Immature natural killer cell (primary cell): Measurements from ENCODE around the gene KIF14. TPM values are rescaled to one million over a fixed set of nuclear protein-coding genes. Genes with fewer than 3 reads are reported as not detected.

Experiments
- DNase-seq, 3 donors: peaks; one replicate each; pipeline ENCODE4 v3.0.0; 2022; ENCODE audit warnings: mixed read lengths in 1 of 3
- H3K27ac Mint-ChIP-seq, 6 donors: one replicate each; pipeline ENCODE4 v1.8.0; 2020; ENCODE audit warnings: mixed read lengths in 6 of 6, mild to moderate bottlenecking in 5 of 6, inconsistent platforms in 4 of 6, moderate library complexity in 3 of 6
- H3K27me3 Mint-ChIP-seq, 3 donors: one replicate each; pipeline ENCODE4 v1.8.0; 2020 to 2021; ENCODE audit warnings: low read depth in 3 of 3, mild to moderate bottlenecking in 3 of 3, mixed read lengths in 3 of 3, moderate library complexity in 3 of 3, inconsistent platforms in 1 of 3
- H3K36me3 Mint-ChIP-seq, 3 donors: one replicate each; pipeline ENCODE4 v1.8.0; 2020; ENCODE audit warnings: mixed read lengths in 3 of 3, inconsistent platforms in 2 of 3, mild to moderate bottlenecking in 2 of 3
- H3K4me1 Mint-ChIP-seq, 2 donors: one replicate each; pipeline ENCODE4 v1.8.0; 2020; ENCODE audit warnings: inconsistent platforms in 2 of 2, mild to moderate bottlenecking in 2 of 2, mixed read lengths in 2 of 2, moderate library complexity in 1 of 2
- H3K4me3 Mint-ChIP-seq, 5 donors: one replicate each; pipeline ENCODE4 v1.8.0; 2020; ENCODE audit warnings: mild to moderate bottlenecking in 5 of 5, mixed read lengths in 5 of 5, inconsistent platforms in 3 of 5, moderate library complexity in 3 of 5
- H3K9me3 Mint-ChIP-seq, 6 donors: one replicate each; pipeline ENCODE4 v1.8.0; 2020; ENCODE audit warnings: mild to moderate bottlenecking in 6 of 6, mixed read lengths in 6 of 6, inconsistent platforms in 4 of 6, moderate library complexity in 3 of 6
- polyA plus RNA-seq, 3 donors: library from polyadenylated mRNA; unstranded; fragments of 300-500 nt; fragmentation: Illumina TruSeq; gene quantifications; one replicate each; pipeline ENCODE4 v1.2.3, GENCODE V29; 2021

Gene KIF14, protein sequence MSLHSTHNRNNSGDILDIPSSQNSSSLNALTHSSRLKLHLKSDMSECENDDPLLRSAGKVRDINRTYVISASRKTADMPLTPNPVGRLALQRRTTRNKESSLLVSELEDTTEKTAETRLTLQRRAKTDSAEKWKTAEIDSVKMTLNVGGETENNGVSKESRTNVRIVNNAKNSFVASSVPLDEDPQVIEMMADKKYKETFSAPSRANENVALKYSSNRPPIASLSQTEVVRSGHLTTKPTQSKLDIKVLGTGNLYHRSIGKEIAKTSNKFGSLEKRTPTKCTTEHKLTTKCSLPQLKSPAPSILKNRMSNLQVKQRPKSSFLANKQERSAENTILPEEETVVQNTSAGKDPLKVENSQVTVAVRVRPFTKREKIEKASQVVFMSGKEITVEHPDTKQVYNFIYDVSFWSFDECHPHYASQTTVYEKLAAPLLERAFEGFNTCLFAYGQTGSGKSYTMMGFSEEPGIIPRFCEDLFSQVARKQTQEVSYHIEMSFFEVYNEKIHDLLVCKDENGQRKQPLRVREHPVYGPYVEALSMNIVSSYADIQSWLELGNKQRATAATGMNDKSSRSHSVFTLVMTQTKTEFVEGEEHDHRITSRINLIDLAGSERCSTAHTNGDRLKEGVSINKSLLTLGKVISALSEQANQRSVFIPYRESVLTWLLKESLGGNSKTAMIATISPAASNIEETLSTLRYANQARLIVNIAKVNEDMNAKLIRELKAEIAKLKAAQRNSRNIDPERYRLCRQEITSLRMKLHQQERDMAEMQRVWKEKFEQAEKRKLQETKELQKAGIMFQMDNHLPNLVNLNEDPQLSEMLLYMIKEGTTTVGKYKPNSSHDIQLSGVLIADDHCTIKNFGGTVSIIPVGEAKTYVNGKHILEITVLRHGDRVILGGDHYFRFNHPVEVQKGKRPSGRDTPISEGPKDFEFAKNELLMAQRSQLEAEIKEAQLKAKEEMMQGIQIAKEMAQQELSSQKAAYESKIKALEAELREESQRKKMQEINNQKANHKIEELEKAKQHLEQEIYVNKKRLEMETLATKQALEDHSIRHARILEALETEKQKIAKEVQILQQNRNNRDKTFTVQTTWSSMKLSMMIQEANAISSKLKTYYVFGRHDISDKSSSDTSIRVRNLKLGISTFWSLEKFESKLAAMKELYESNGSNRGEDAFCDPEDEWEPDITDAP (N-terminal part only)
- under 1 TPM in 2 of 3 donors, not detected in 1; 0.02 to 0.16 TPM for polyA plus RNA-seq

DNA sequence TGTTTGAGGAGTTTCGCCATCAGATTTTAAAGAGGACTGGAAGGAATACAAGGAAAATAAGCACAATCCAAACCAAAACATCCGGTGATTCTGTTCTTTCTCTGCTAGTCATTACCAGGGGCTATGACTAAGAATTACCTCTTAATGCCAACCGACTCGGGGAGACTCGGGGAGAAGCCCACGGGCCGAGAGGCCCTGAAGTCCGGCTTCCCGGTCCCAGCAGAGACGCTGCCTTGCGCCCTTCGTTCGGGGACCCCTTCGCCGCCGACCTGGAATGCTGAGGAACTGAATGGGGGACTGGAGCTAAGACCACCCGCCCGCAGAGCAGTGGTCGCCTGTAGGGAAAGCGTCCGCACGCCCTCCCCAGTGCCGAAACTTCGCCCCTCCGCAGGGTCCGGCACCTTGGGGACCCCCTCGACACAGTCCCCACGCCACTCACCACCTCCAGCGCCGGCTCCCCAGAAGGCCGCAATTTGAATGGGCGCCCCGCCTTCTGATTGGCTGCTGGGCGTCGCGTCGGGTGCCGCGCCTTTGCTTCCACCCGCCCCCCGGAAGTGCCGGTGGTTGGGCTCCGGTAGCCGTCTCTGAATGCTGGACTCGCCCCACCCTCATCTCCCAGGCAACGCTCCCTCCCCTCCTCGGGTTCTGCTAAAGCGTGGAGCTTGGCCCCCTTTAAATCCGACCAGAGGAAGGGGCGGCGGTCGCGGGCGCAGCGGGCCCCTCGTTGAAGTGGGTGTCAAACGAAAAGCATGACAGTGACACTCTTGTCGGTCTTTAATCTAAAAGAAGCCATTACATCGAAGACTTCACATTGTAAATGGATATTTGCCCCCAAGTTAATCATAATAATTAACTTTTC, at the start of gene KIF14:
TSS of gene KIF14 (minus strand) at position 479 of the 859 bp plus-strand sequence. CDS start 2,028 bp downstream, outside the sequence.
- no peaks in the 10 kb centered on the region for H3K9me3 Mint-ChIP-seq
- peaks cover 15 to 21% of the 10 kb centered on the region in 2 donors for H3K4me1 Mint-ChIP-seq
- peak within 1 kb of the TSS; percentile 96 to 98 (median 97) for H3K4me3 Mint-ChIP-seq
- no peaks in the 10 kb centered on the region for H3K36me3 Mint-ChIP-seq
- H3K27me3 Mint-ChIP-seq: peaks cover 3 to 5% (median 5%) of the 10 kb centered on the region in 3 donors
- DNase-seq: peak; percentile 89 to 91 (median 91)
- peak within 1 kb of the TSS; percentile 57 to 92 (median 86) for H3K27ac Mint-ChIP-seq

- peaks cover 9 to 17% (median 12%) of the 10 kb centered on the region in 3 donors for H3K36me3 Mint-ChIP-seq
- peak within 1 kb of the TSS; percentile 97 to 99 (median 98) for H3K4me3 Mint-ChIP-seq
- H3K27ac Mint-ChIP-seq: peak within 1 kb of the TSS; percentile 81 to 97 (median 96)
- no peaks in the 10 kb centered on the region for H3K9me3 Mint-ChIP-seq
- H3K27me3 Mint-ChIP-seq: peaks cover 0 to 5% (median 3%) of the 10 kb centered on the region in 3 donors
- H3K4me1 Mint-ChIP-seq: peaks cover 35 to 58% of the 10 kb centered on the region in 2 donors
- DNase-seq: peak; percentile 87 to 88 (median 88)
These were observed 49.0 kb upstream of the KIF14 start, which contains the start of gene DDX59 for GRCh38 chr1:200669314-200670241. Gene DDX59, minus strand, starts transcription at chr1:200669907. Its CDS starts 3,167 bp downstream, at chr1:200666740.

- Mint-ChIP-seq H3K4me1 (peaks cover 43 to 66% of the 10 kb centered on the region in 2 donors), H3K36me3 (peaks cover 12 to 24% (median 16%) of the 10 kb centered on the region in 3 donors), H3K9me3 (no peaks in the 10 kb centered on the region), H3K27me3 (peaks cover 0 to 5% (median 3%) of the 10 kb centered on the region in 3 donors), H3K27ac (peak overlapping the region; percentile 76 to 95 (median 85)), H3K4me3 (peak overlapping the region; percentile 90 to 99 (median 98))
- DNase-seq: no peak
These were observed 48.2 kb upstream of the KIF14 start for GRCh38 chr1:200668514-200669313.

DNA sequence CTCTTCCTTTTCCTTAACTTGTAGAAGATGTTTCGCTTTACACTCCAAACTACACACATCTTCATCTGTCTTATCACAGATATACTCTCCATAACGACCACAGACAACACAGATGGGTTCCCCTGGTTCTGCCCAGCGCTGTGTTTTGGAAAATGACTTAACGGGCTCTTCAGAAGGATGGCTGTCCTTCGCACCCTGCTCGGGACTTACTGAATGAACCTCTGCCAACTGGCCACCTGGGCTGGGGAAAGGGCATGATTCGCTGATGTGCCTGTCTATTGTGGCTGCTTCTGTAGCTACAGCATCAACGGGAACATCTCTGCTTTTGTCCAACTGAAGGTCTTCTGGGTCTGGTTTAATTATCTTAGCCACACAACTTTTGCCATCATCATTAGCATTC, 45.8 kb upstream of the KIF14 start:
- Mint-ChIP-seq H3K27me3 (peaks cover 0 to 5% (median 3%) of the 10 kb centered on the region in 3 donors), H3K4me3 (peak overlapping the region in 2 of 5 donors; percentile 5 to 29), H3K9me3 (no peaks in the 10 kb centered on the region), H3K27ac (peak overlapping the region in 3 of 6 donors; percentile 32 to 67 (median 43)), H3K4me1 (peaks cover 56 to 85% of the 10 kb centered on the region in 2 donors), H3K36me3 (peaks cover 22 to 37% (median 25%) of the 10 kb centered on the region in 3 donors)
- DNase-seq: no peak

DNA sequence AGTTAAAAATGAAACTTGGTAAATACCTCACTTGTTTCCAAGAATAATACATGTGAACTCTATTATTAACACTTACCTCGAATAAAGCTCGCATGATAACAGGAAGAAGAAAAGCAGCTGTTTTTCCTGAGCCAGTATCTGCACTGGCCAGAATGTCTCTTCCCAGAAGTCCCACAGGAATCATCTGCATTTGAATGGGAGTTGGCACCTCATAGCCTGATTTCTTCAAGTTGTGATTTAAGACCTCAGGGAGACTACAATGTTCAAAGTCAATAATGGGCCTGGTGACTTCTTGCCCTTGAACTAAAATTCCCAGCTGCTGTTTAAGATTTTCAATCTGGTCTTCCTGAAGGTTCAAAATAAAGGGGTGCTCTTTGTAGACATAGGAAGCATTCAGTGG, 45.3 kb upstream of the KIF14 start:
- DNase-seq: no peak
- Mint-ChIP-seq H3K27me3 (peaks cover 0 to 5% (median 3%) of the 10 kb centered on the region in 3 donors), H3K4me3 (peak overlapping the region in 1 of 5 donors; percentile 5), H3K36me3 (peaks cover 23 to 38% (median 26%) of the 10 kb centered on the region in 3 donors), H3K4me1 (peaks cover 58 to 85% of the 10 kb centered on the region in 2 donors), H3K9me3 (no peaks in the 10 kb centered on the region), H3K27ac (peak overlapping the region in 2 of 6 donors; percentile 43 to 67)

DNA sequence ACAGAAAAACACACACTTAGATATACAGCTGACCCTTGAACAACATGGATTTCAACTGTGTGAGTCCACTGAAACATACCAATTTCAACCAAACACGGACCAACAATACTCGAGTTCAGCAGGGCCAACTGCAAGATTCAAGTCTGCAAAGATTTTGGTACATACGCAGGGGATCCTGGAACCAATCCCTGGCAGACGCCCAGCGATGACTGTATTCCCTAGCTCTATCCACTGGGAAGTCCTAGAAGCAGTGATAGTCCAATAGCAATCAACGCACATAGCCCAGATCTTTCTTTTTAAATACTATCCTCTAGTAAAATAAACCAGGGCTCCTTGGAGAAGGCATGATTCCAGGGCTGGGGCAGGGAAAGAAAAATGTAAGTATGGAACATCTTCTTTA, 40.2 kb upstream of the KIF14 start:
- H3K27me3 Mint-ChIP-seq: no peaks in the 10 kb centered on the region
- H3K36me3 Mint-ChIP-seq: peaks cover 29 to 58% (median 35%) of the 10 kb centered on the region in 3 donors
- DNase-seq: no peak
- H3K27ac Mint-ChIP-seq: no peak overlapping the region
- peaks cover 31 to 52% of the 10 kb centered on the region in 2 donors for H3K4me1 Mint-ChIP-seq
- H3K4me3 Mint-ChIP-seq: no peak overlapping the region
- no peaks in the 10 kb centered on the region for H3K9me3 Mint-ChIP-seq

- Mint-ChIP-seq H3K27ac (no peak overlapping the region), H3K9me3 (no peaks in the 10 kb centered on the region), H3K27me3 (no peaks in the 10 kb centered on the region), H3K36me3 (peaks cover 34 to 58% (median 44%) of the 10 kb centered on the region in 3 donors), H3K4me1 (peaks cover 21 to 49% of the 10 kb centered on the region in 2 donors), H3K4me3 (no peak overlapping the region)
- no peak for DNase-seq
These were observed 38.7 kb upstream of the KIF14 start for GRCh38 chr1:200659269-200659668.

GRCh38 chr1:200658037-200658818, 37.7 kb upstream of the KIF14 start:
- Mint-ChIP-seq H3K9me3 (no peaks in the 10 kb centered on the region), H3K4me1 (peaks cover 20 to 46% of the 10 kb centered on the region in 2 donors), H3K36me3 (peaks cover 41 to 57% (median 46%) of the 10 kb centered on the region in 3 donors), H3K4me3 (no peak overlapping the region), H3K27me3 (no peaks in the 10 kb centered on the region), H3K27ac (no peak overlapping the region)
- no peak for DNase-seq

DNA sequence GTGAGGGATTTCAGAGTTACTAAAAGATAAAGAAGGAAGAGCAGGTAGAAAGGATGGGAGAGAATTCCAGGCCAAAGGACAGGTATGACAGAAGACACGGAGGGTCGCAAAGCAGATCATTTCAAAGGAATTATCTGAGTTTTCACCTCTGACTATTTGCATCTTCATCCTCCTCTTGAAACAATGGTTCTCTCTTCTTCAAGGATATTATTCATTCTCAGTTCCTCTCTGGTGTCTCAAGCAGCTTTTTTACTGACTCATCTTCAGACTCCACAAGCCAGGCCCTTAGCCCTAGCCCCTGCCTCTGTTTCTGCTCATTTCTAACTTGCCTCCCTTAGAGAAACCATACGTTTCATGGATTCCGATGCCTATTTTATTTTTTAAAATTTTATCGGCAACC, 34.1 kb upstream of the KIF14 start:
- Mint-ChIP-seq H3K27me3 (peaks cover 0 to 3% (median 0%) of the 10 kb centered on the region in 3 donors), H3K9me3 (no peaks in the 10 kb centered on the region), H3K4me1 (peaks cover 10 to 28% of the 10 kb centered on the region in 2 donors), H3K36me3 (peaks cover 36 to 44% (median 40%) of the 10 kb centered on the region in 3 donors), H3K4me3 (no peak overlapping the region), H3K27ac (peak overlapping the region in 2 of 6 donors; percentile 45 to 71)
- DNase-seq: no peak

DNA sequence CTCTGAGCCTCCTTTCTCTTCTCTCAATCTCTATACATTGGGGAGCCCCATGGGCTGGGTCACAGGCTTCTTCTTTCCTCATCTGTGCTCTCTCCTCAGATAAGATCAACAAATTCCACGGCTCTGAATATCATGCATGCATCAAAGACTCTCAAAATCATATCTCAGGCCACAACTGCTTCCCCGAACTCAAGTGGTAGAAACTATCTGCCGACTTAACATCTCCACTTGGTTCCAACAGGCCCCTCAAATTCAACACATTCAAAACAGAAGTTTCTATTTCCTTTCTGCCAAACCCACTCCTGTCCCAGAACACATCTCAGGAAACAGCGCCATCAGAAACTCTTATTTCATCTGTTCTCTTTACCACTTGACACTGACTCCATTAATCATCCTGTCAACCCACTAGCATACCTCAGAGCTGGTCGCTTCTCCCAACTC, 32.5 kb upstream of the KIF14 start:
- Mint-ChIP-seq H3K4me3 (no peak overlapping the region), H3K9me3 (no peaks in the 10 kb centered on the region), H3K4me1 (peaks cover 10 to 24% of the 10 kb centered on the region in 2 donors), H3K27me3 (peaks cover 0 to 3% (median 0%) of the 10 kb centered on the region in 3 donors), H3K36me3 (peaks cover 38 to 44% (median 43%) of the 10 kb centered on the region in 3 donors), H3K27ac (peak overlapping the region; percentile 4 to 57 (median 35))
- no peak for DNase-seq
